HepG2 (cell line): ENCODE data around the gene EHD1. TPM values are rescaled to one million over a fixed set of nuclear protein-coding genes. Genes with fewer than 3 reads are reported as not detected.

ENCODE experiments used
- BATF2 ChIP-seq: sonication (generic); formaldehyde crosslinking; IDR thresholded peaks from 2 replicates; pipeline ENCODE4 v1.8.0; 2022; ENCODE audit warnings: mild to moderate bottlenecking, missing genetic modification reagents, moderate library complexity
- CTCF ChIP-seq: sonication (generic); formaldehyde crosslinking; IDR thresholded peaks from 2 replicates; pipeline ENCODE4 v1.5.0; 2020; ENCODE audit warnings: mild to moderate bottlenecking, missing genetic modification reagents, moderate library complexity
- ELF3 ChIP-seq: IDR thresholded peaks from 2 replicates; pipeline ENCODE4 v1.6.1; 2016; ENCODE audit warnings: missing genetic modification reagents, missing compliant biosample characterization
- HHEX ChIP-seq: IDR thresholded peaks from 2 replicates; pipeline ENCODE4 v1.6.1; 2016; ENCODE audit warnings: control low read depth
- KDM1A ChIP-seq: IDR thresholded peaks from 2 replicates; pipeline ENCODE4 v1.6.1; 2016; ENCODE audit warnings: missing compliant biosample characterization
- KDM5A ChIP-seq: fragments of 200-600 bp; sonication (generic); IDR thresholded peaks from 2 replicates; pipeline ENCODE4 v1.7.0; 2018; ENCODE audit warnings: antibody characterized with exemption, mild to moderate bottlenecking, low read length, borderline replicate concordance
- NFYC ChIP-seq: IDR thresholded peaks from 2 replicates; pipeline ENCODE4 v1.6.1; 2016; ENCODE audit warnings: missing genetic modification reagents, missing compliant biosample characterization
- PCBP2 ChIP-seq: fragments of 200-400 bp; formaldehyde crosslinking; optimal IDR thresholded peaks from 2 replicates; pipeline ENCODE3; 2018; ENCODE audit warnings: low read length, low read depth; ENCODE audit not compliant: poor library complexity, severe bottlenecking
- RARA ChIP-seq: IDR thresholded peaks from 2 replicates; pipeline ENCODE4 v1.6.1; 2016; ENCODE audit warnings: missing genetic modification reagents, missing compliant biosample characterization
- REPIN1 ChIP-seq: sonication (generic); formaldehyde crosslinking; IDR thresholded peaks from 2 replicates; pipeline ENCODE4 v1.8.0; 2022; ENCODE audit warnings: missing genetic modification reagents, low read depth, mild to moderate bottlenecking, borderline replicate concordance
- SRSF1 ChIP-seq: fragments of 200-400 bp; formaldehyde crosslinking; optimal IDR thresholded peaks from 2 replicates; pipeline ENCODE3; 2017; ENCODE audit warnings: mild to moderate bottlenecking, low read depth, low read length, moderate library complexity
- YEATS4 ChIP-seq: sonication (generic); formaldehyde crosslinking; IDR thresholded peaks from 2 replicates; pipeline ENCODE4 v1.4.0; 2020; ENCODE audit warnings: missing genetic modification reagents, borderline replicate concordance
- ZBTB21 ChIP-seq: sonication (generic); formaldehyde crosslinking; IDR thresholded peaks from 2 replicates; pipeline ENCODE4 v1.4.0; 2020; ENCODE audit warnings: missing genetic modification reagents
- ZKSCAN1 ChIP-seq: fragments of 150-350 bp; IDR thresholded peaks from 2 replicates; pipeline ENCODE4 v1.6.1; 2014; ENCODE audit warnings: low read length
- ZMAT3 ChIP-seq: sonication (generic); formaldehyde crosslinking; conservative IDR thresholded peaks from 2 replicates; pipeline ENCODE4 v1.7.0; 2021; ENCODE audit warnings: missing genetic modification reagents
- ZNF10 ChIP-seq: sonication (generic); formaldehyde crosslinking; IDR thresholded peaks from 2 replicates; pipeline ENCODE4 v1.4.0; 2020; ENCODE audit warnings: mild to moderate bottlenecking, low read depth, missing genetic modification reagents, borderline replicate concordance
- ZNF124 ChIP-seq: sonication (generic); formaldehyde crosslinking; IDR thresholded peaks from 2 replicates; pipeline ENCODE4 v1.4.0; 2020; ENCODE audit warnings: missing genetic modification reagents
- ZNF543 ChIP-seq: sonication (generic); formaldehyde crosslinking; IDR thresholded peaks from 2 replicates; pipeline ENCODE4 v1.4.0; 2020; ENCODE audit warnings: mild to moderate bottlenecking, missing genetic modification reagents
- ZNF557 ChIP-seq: sonication (generic); formaldehyde crosslinking; IDR thresholded peaks from 2 replicates; pipeline ENCODE4 v1.4.0; 2020; ENCODE audit warnings: missing genetic modification reagents
- ZNF558 ChIP-seq: sonication (generic); formaldehyde crosslinking; IDR thresholded peaks from 2 replicates; pipeline ENCODE4 v1.9.0; 2022; ENCODE audit warnings: mild to moderate bottlenecking, missing genetic modification reagents, borderline replicate concordance
- ZNF598 ChIP-seq: sonication (generic); formaldehyde crosslinking; IDR thresholded peaks from 2 replicates; pipeline ENCODE4 v1.5.1; 2020; ENCODE audit warnings: mild to moderate bottlenecking, missing genetic modification reagents, borderline replicate concordance
- polyA plus RNA-seq, 8 experiments: library from polyadenylated mRNA; depleted of rRNA in 3 of 8; stranded (reverse) in 7 of 8; unstranded in 1 of 8; fragments of >200 nt; fragmentation: Illumina TruSeq in 4 of 8; extraction: Trizol in 4 of 8; gene quantifications; 2 replicates each; pipeline versions ENCODE4 v1.2.1 to v1.2.3, GENCODE V29; 2011 to 2016; ENCODE audit warnings: low read depth in 4 of 8, missing spikeins in 1 of 8, mixed read lengths in 1 of 8; ENCODE audit not compliant: insufficient read depth in 1 of 8
- total RNA-seq, 5 experiments: library from RNA; depleted of rRNA; stranded (reverse); fragments of >200 nt; fragmentation: Illumina TruSeq; extraction: Trizol; gene quantifications; 2 replicates each; pipeline ENCODE4 v1.2.3, GENCODE V29; 2016; ENCODE audit warnings: low read depth in 1 of 5
- TF ChIP-seq, protein P1 (sequence below): sonication (generic); formaldehyde crosslinking; conservative IDR thresholded peaks from 2 replicates; pipeline ENCODE4 v1.4.0; 2020; ENCODE audit warnings: missing genetic modification reagents
- TF ChIP-seq, protein P2 (sequence below): sonication (generic); formaldehyde crosslinking; IDR thresholded peaks from 2 replicates; pipeline ENCODE4 v1.4.0; 2020; ENCODE audit warnings: mild to moderate bottlenecking, missing genetic modification reagents
- TF ChIP-seq, protein P3 (sequence below): sonication (generic); formaldehyde crosslinking; IDR thresholded peaks from 2 replicates; pipeline ENCODE4 v1.9.0; 2022; ENCODE audit warnings: missing genetic modification reagents, mild to moderate bottlenecking, borderline replicate concordance

Gene EHD1
- total and polyA plus RNA-seq, 2 of the 13 experiments (the other 11 are each of a cell fraction or from before 2014, with no cell fraction given): 23.6 to 26.6 TPM

- peak; percentile 19; the same call in 1 of the 2 replicates for TF ChIP-seq ELF3 (CRISPR knock-in tag)
- TF ChIP-seq SRSF1: peak; percentile 88
- TF ChIP-seq YEATS4 (CRISPR knock-in tag): peak; percentile 55; the same call in 1 of the 2 replicates
- 0 out of 2 replicates have a peak, but pooled peaks have one; percentile 50 for TF ChIP-seq ZMAT3 (CRISPR knock-in tag)
- peak; percentile 68; the same call in 1 of the 2 replicates for TF ChIP-seq KDM5A
- TF ChIP-seq CTCF (CRISPR knock-in tag): peak; percentile 4; the same call in 1 of the 2 replicates
- peak; percentile 12; the same call in 1 of the 2 replicates for TF ChIP-seq RARA (CRISPR knock-in tag)
- TF ChIP-seq ZKSCAN1: no peak
- TF ChIP-seq ZNF598 (CRISPR knock-in tag): 0 out of 2 replicates have a peak, but pooled peaks have one; percentile 18
- 0 out of 2 replicates have a peak, but pooled peaks have one; percentile 31 for TF ChIP-seq ZNF124
- TF ChIP-seq, protein P1, sequence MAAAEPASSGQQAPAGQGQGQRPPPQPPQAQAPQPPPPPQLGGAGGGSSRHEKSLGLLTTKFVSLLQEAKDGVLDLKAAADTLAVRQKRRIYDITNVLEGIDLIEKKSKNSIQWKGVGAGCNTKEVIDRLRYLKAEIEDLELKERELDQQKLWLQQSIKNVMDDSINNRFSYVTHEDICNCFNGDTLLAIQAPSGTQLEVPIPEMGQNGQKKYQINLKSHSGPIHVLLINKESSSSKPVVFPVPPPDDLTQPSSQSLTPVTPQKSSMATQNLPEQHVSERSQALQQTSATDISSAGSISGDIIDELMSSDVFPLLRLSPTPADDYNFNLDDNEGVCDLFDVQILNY: peak; percentile 51; the same call in 1 of the 2 replicates
- TF ChIP-seq, protein P2, sequence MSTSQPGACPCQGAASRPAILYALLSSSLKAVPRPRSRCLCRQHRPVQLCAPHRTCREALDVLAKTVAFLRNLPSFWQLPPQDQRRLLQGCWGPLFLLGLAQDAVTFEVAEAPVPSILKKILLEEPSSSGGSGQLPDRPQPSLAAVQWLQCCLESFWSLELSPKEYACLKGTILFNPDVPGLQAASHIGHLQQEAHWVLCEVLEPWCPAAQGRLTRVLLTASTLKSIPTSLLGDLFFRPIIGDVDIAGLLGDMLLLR (CRISPR knock-in tag): peak; percentile 73; the same call in 1 of the 2 replicates
- TF ChIP-seq REPIN1 (CRISPR knock-in tag): no peak
- TF ChIP-seq PCBP2: no peak
- TF ChIP-seq, protein P3, sequence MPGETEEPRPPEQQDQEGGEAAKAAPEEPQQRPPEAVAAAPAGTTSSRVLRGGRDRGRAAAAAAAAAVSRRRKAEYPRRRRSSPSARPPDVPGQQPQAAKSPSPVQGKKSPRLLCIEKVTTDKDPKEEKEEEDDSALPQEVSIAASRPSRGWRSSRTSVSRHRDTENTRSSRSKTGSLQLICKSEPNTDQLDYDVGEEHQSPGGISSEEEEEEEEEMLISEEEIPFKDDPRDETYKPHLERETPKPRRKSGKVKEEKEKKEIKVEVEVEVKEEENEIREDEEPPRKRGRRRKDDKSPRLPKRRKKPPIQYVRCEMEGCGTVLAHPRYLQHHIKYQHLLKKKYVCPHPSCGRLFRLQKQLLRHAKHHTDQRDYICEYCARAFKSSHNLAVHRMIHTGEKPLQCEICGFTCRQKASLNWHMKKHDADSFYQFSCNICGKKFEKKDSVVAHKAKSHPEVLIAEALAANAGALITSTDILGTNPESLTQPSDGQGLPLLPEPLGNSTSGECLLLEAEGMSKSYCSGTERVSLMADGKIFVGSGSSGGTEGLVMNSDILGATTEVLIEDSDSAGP: peak; percentile 100
- no peak for TF ChIP-seq KDM1A (CRISPR knock-in tag)
- TF ChIP-seq ZBTB21 (CRISPR knock-in tag): peak; percentile 42; the same call in 1 of the 2 replicates
- 0 out of 2 replicates have a peak, but pooled peaks have one; percentile 31 for TF ChIP-seq ZNF558 (CRISPR knock-in tag)
- TF ChIP-seq HHEX (CRISPR knock-in tag): no peak
- no peak for TF ChIP-seq BATF2
- no peak for TF ChIP-seq ZNF557 (CRISPR knock-in tag)
- peak; percentile 45; the same call in 1 of the 2 replicates for TF ChIP-seq ZNF543 (CRISPR knock-in tag)
- no peak for TF ChIP-seq ZNF10 (CRISPR knock-in tag)
- TF ChIP-seq NFYC (CRISPR knock-in tag): peak; percentile 42
Measured at GRCh38 chr11:64923944-64924909, 45.8 kb upstream of the EHD1 start, which contains the start of gene PPP2R5B (continued).
